ENCODE results near the gene XDH.

DNA sequence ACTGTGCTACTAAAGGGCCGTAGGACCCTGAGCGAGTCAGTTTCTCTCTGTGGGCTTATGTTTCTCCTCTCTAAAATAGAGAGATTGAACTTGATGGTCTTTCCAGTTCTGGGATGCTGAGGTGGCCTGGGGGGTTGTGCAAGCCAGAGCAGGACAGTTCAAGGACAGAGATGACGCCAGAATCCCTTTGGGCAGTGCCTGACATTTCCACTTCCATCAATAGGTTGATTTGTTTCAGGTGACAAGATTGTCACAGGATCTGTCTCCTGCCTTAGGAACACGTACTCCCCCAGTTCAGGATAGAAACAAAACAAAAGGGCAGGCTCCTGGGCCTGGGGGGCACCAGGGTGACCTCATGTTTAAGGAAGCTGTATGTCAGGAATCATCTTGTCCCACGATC is 82.0 kb downstream of the XDH start:
- TF ChIP-seq, protein P1, sequence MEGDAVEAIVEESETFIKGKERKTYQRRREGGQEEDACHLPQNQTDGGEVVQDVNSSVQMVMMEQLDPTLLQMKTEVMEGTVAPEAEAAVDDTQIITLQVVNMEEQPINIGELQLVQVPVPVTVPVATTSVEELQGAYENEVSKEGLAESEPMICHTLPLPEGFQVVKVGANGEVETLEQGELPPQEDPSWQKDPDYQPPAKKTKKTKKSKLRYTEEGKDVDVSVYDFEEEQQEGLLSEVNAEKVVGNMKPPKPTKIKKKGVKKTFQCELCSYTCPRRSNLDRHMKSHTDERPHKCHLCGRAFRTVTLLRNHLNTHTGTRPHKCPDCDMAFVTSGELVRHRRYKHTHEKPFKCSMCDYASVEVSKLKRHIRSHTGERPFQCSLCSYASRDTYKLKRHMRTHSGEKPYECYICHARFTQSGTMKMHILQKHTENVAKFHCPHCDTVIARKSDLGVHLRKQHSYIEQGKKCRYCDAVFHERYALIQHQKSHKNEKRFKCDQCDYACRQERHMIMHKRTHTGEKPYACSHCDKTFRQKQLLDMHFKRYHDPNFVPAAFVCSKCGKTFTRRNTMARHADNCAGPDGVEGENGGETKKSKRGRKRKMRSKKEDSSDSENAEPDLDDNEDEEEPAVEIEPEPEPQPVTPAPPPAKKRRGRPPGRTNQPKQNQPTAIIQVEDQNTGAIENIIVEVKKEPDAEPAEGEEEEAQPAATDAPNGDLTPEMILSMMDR (IDR thresholded peaks at IDR 0.05): no peak
- no peak for TF ChIP-seq POLR2A (IDR thresholded peaks at IDR 0.05)
